Stimulated activated CD4-positive, alpha-beta T cell treated with anti-CD3 and anti-CD28 coated beads, Interleukin-12 subunit alpha, Interleukin-12 subunit beta, amount 100 ng/mL, for 48 hours (primary cell): ENCODE data around the gene ZNF462.

Source experiments
- DNase-seq, 3 donors: peaks; one replicate each; pipeline ENCODE4 v3.0.0-alpha.2; 2020; ENCODE audit warnings: low read depth in 2 of 3, low spot score in 1 of 3

Gene ZNF462

DNA sequence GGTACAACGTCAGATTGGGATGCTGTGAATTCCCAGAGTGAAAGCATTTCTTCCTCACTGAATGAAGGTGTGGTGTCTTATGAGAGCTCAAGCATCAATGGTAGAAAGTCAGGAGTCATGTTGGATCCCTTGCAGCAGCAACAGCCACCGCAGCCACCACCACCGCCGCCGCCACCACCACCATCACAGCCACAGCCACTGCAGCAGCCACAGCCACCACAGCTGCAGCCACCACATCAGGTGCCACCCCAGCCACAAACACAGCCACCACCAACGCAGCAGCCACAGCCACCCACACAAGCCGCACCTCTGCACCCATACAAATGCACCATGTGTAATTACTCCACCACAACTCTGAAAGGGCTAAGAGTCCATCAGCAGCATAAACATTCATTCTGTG, 62.4 kb downstream of the ZNF462 start:
- no peak for DNase-seq

DNA sequence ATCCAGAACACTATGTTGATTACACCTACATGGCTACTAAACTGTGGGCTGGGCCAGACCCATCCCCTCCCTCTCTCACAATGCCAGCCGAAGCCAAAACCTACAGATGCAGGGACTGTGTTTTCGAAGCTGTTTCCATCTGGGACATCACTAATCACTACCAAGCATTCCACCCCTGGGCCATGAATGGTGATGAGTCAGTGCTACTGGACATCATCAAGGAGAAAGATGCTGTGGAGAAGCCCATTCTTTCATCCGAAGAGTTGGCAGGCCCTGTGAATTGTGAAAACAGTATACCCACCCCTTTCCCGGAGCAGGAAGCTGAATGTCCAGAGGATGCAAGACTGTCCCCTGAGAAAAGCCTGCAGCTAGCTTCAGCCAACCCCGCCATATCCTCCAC, 65.0 kb downstream of the ZNF462 start:
- DNase-seq, result no peak

DNA sequence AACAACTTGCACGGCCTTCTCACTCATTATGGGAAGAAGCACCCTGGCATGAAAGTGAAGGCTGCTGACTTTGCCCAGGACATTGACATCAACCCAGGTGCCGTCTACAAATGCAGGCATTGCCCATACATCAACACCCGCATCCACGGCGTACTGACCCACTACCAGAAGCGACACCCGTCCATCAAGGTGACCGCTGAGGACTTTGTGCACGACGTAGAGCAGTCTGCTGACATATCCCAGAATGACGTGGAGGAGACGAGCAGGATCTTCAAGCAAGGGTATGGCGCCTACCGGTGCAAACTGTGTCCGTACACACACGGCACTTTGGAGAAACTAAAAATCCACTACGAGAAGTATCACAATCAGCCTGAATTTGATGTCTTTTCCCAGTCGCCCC, 65.4 kb downstream of the ZNF462 start:
- no peak for DNase-seq

DNA sequence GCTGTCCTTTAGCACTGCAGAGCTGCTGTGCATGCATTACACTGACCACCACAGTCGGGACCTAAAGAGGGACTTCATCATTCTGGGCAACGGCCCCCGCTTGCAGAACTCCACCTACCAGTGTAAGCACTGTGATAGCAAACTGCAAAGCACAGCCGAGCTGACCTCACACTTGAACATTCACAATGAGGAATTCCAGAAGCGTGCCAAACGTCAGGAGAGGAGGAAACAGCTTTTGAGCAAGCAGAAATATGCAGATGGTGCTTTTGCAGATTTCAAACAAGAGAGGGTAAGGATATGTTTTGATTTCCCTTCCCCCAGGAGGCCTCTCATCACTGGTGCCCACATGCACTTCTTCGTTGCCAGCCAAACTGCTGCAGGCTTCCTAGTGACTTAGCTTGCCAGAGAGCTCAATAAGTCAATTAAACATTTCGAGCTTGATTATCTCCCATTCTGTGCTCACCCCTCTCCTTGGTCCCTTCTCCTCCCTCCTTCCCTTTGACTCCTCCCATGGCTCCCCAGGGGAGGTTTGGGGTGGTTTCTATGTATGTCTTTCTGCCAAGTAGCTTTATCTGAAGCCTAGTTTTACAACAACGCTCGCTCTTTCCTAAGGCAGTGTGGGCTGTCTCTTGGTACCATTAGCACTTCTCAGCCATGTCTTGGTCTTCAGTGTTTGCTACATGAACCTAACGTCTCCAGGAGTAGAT, 66.7 kb downstream of the ZNF462 start:
- DNase-seq, result no peak

DNA sequence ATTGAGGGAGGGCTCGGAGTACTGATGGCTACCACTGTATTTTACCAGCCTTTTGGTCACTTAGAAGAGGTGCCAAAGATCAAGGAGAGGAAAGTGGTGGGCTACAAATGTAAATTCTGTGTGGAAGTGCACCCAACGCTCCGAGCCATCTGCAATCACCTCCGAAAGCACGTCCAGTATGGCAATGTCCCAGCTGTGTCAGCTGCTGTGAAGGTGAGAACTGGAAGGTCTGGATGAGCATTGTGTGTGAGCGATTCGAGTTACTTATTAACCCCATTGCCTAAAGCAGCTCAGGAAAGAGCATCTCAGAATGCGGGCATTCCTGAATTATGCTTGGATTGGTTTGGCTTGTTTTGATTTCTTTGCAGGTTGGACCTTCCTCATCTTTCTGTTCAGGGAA, 67.5 kb downstream of the ZNF462 start:
- DNase-seq, result no peak

DNA sequence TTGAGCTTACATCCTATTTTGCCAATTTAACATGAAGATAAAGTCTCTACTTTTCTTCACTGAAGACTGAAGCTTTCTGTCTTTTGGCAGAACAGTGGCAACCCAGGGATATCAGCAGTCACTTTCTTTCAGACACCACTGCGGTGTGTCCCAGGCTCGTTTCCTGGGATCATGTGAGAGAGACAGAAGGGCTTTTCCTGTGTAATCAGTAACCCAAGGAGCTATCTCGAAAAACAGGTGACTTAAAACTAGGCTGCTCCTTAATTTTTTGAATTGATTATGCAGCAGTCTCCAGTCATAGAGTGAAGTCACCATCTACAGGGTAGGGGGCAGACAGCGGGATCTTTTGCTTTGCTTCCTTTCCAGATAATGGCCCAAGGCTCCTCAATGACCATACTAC, 68.5 kb downstream of the ZNF462 start:
- DNase-seq, result no peak

DNA sequence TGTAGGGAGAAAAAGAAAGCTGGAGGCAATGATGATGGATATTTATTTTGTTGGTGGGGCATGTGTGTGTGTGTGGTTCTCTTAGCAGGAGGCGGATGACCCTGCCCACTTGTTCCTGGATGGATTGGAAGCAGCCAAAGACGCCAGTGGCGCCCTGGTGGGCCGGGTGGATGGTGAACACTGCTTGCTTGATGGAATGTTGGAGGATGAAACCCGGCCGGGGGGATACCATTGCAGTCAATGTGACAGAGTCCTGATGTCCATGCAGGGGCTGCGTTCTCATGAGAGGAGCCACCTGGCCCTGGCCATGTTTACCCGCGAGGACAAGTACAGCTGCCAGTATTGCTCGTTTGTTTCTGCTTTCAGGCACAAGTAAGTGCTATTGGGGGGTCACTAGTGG, 69.2 kb downstream of the ZNF462 start:
- DNase-seq, result no peak

DNA sequence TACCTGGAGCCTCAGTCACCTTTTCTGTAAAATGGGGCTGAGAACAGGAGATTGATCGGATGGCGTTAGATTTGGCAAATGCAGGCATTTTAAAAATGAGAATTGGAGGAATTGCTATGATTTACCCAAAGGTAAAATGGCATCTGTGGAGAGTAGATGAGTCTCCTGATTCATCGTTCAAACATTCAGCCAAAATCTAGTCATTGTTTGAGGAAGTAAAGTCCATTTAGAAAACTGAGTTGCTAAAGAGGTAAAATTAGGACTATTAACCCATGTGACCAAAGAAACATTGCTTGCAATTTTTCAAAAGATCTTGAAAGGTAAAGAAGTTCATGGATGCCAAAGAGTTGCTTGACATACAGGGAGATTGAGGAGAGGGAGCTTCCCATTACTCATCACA, 69.7 kb downstream of the ZNF462 start:
- no peak for DNase-seq

DNA sequence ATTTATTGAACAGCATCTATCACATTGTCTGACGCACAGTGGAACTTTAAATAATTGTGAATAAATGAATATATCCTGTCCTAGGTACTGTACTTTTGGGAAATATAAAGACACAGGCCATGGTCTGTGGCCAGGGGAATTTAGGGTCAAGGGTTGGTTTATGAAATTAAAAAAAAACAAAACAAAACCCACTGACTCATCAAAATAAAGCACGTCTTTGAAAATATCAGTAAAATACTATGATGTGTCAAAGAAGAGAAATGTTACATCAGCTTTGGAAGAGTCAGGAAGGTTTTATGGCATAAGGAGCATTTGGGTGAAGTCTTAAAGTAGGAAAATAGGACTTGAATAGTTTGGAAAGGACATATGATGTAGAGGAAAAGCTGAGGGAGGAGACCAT, 70.5 kb downstream of the ZNF462 start:
- DNase-seq, result no peak

DNA sequence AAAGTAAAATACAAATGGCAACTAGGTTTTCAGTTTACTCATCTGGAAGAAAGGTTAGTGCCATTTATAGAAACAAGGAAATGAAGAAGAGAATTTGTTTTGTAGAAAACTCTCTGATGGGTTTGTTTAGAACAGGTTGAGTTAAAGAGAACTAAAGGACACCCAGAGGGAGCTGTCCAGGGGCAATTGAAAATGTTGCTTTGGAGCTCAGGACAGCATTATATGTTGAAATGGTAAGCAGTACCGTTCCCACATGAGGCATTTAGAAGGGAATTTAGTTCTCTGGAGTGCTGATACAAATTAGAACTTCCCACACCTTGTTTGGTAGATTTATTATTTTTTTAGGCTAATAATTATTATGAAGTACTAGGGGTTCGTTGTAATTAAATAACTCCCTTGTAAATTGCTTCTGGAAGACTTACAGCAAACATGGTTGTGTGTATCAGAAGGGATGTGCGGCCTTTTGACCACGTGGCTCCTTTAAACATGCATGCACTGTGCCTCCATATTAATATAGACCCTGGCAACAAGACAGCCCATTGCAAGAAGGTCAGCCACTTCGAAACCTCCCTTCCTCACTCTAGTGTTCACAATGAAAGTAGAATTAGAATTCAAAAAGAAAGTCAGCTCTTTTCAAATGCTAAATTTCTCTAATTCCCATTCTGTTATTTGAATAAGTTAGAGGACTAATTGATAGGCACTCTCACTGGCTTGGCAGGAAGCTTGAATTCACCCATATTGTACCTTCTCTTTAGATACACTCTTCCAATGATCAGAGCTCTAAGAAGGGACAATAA, 71.7 kb downstream of the ZNF462 start:
- DNase-seq, result no peak

DNA sequence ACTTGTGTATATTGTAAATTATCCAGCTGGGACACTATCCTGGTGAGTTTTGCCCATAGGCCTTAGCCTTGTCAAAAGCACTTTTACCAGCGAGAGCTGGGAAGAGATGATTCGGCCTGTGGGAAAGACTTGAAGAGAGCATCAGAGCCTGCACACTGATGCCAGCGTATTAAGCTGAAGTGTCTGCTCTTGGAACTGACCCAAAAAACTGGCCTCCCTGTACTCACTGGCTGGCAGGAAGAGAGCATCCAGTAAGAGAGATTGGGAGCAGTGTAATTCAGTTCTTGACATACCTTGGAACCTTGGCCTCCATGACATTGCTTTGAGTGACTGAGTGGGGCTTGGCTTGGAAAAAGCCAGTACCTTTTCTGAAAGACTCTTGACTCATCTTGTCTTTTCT, 73.7 kb downstream of the ZNF462 start:
- no peak for DNase-seq

DNA sequence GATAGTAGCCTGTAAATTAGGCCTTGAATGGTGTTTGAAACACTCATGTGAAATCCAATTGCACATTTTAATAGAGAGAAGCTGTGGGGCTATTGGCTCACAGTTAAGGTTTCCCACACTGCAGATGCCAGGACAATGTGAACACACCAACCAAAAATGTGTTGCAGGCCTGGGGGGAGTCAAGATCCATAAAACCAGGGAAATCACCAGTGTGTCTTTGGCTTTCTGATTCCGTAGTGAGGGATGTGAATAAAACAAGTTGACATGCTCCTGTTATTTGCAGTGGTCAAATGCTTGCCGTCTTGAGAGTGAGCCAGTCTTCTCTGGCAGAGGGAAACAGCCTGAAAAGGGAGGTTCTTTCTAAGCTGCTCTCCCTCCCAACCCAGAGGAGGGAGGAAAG, 79.0 kb downstream of the ZNF462 start:
- no peak for DNase-seq

DNA sequence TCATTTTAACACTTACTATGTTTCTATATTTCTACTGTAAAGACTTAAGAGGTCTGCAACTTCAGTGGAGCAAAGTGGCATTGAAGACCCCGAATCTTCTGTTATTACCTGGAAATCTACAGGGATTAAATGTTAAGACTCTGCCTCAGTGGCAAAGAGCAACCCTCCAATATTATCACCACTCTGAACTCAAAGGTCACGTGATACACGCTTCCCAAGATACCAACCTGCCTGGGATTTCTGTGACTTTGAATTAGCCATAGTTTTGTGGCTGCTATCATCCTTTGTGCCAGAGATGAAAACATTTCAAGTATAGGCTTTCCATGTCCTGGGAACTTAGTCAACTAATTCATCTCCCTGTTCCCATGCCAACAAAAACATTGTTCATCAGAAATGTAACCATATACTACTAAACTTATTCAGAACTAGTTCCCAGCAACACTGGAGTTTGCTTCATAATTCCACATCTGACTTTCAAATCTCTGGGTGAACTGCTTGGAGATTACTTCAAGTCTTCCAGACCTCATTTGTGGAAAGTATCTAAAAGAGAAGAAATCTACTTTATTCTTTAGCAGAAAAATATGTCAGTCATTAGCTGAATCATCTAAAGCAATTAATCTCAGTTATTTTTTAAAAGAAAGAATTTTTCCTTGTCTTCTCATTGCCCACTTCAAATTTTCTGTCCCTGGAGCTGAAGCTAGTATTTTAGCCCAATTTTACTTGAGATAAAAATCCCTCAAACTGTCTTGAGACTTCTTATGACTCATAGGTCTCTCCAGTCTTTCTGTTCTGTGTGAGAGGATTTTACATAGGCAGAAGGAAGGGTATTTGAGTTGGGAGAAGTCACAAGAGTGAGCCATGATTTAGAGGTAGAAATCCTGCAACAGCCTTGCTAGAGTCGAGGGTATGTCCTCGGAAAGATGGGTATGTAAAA, 83.0 kb downstream of the ZNF462 start:
- DNase-seq, result no peak

DNA sequence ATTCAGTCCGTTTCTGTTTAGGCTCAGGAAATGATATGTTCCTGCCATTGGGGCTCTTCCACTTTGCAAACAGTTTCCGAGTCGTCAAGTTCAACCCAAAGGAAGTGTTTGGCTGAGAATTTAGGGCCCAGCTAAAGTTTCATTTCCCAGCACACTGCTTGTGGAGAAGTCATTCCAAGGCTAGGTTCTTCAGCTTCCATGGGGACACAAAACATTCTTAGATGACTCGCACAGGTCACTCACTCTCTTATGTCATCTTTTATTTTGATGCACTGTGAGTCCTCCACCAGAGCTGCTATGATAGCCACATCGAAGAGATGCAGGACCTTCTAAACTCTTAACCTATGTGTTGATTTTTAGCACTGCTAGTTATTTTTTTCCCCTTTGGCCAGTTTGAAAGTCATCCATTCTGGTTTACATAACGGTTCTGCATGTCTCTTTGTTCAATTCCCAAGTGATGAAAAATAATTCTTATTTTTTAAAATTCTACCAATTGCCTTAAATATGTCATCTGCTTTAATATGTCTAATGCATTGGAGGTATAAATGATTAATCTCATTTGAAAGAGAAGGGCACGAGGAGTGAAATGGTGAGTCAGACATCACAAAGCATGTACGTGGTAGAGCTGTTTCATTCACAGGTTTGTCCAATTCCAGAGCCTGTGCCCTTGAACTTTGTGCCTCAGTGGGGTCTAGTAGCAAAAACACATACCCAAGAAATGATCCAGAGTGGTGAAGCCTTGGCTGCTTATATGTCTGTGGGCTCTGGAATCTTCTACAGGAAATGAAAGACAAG, 84.3 kb downstream of the ZNF462 start:
- DNase-seq, result no peak

DNA sequence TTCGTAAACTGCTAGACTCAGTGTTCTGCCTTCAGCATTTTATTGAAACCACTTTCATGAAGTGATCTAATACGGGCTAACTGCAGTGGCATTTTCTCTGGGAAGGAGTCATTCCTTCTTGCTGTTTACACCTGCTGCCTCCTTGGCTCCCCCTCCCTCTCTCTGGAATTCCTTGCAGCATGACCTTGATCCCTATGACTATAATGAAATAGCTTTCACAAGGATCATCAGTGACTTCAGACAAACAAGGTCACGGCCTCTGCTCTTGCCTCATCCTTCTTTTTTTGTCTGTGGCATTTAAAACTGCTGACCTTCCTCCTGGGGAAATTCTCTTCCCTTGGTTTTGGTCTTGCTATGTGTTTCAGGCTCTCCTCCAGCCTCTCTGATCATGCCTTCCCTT, 90.2 kb downstream of the ZNF462 start:
- DNase-seq, result no peak

DNA sequence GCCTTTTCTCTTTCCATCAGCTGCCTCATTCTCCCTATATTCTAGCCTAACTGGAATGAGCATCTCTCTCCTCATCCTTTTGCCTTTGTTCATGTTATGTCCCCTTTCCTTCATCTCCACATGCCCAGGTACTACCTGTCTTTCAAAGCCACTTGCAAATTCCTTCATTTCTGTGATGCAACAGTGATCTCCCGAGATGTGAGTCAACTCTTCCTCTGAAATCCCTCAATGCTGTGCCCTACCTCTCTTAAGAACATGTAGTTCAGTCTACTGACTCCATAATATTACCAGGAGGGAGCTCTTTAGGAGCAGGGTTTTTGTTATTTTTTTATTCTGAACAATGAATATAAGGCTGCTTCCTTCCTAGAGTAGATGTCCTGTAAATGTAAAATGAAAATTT, 91.6 kb downstream of the ZNF462 start:
- DNase-seq, result no peak

DNA sequence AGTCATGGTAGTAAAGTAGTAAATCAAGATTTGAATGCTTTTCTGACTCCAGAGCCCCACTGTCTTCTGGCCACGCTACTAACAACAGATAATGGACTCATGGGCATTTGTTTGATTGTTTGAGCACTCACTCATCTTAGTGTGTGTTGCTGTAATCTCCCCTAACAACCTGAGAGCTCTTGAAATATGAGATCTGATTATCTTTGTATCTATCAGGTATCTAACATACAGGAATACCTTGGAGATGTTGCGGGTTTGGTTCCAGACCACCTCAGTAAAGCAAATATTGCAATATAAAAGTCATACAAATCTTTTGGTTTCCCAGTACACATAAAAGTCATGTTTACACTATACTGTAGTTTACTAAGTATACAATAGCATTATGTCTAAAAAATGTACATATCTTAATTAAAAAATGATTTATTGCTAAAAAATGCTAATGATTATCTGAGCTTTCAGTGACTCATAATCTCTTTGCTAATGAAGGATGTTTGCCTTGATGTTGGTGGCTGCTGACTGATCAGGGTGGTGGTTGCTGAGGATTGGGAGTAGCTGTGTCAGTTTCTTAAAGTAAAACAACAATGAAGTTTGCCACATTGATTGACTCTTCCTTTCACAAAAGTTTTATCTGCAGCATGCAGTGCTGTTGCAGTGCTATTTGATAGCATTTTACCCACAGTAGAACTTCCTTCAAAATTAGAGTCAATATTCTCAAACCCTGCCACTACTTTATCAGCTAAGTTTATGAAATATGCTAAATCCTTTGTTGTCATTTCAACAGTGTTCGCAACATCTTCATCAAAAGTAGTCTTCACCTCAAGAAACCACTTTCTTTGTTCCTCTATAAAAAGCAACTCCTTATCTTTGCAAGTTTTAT, 92.2 kb downstream of the ZNF462 start:
- DNase-seq, result no peak

DNA sequence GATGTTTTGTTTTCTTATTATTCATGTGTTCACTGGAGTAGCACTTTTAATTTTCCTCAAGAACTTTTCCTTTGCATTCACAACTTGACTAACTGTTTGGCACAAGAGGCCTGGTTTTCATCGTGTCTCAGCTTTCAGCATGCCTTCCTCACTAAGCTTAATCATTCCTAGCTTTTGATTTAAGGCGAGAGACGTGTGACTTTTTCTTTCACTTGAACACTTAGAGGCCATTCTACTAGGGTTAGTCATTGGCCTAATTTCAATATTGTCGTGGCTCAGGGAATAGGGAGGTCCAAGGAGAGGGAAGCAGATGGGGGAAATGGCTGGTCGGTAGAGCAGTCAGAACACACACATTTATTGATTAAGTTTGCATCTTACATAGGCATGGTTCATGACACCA, 94.0 kb downstream of the ZNF462 start:
- DNase-seq, result no peak

DNA sequence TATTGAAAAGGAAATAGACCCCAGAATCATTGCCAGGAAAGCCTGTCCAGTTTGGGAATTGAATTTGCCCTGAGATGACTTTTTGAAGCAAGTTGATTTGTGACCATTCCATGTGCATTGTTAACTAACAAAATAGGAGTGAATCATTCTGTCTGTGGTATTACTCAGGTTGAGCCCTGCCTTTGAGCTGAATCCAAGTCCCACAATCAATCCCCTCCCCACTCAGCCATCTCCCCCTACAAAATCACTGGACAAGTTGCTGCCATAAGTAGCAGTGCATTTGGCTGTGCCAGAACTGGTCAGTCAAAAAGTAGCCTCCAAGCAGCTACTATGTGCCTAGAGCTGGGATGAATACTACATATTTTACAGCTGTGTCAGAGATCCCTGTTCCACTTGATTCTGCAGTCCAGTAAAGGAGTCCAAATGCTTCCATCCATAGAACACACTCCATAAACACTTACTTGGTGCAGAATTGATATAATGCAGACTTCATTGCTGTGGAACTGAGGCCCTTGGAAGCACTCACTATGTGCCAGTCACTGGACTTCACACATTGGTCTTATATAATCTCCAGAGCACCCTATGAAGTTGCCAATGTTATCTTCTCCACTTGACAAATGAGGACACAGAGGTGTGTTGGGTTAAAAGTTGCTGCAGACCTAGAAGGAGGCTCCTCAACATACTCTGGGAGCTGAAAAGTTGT, 96.1 kb downstream of the ZNF462 start:
- DNase-seq, result no peak
